Measurements from ENCODE around the gene MBD3L1.

DNA sequence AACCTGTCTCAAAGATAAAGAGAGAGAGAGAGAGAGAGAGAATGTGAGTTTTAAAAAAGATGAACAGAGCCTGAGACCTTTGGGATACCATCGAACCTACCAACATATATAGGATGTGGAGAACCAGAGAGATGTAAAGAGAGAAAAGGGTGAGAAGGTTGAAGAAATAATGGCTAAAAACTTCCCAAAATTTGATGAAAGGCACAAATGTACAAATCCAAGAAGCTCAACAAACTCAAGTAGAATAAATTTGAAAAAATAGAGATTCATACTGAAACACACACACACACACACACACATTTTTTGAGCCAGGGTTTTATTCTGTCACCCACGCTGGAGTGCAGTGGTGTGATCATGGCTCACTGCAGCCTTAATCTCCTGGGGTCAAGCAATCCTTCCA, 16.4 kb upstream of the MBD3L1 start:
- TF ChIP-seq, protein P1, sequence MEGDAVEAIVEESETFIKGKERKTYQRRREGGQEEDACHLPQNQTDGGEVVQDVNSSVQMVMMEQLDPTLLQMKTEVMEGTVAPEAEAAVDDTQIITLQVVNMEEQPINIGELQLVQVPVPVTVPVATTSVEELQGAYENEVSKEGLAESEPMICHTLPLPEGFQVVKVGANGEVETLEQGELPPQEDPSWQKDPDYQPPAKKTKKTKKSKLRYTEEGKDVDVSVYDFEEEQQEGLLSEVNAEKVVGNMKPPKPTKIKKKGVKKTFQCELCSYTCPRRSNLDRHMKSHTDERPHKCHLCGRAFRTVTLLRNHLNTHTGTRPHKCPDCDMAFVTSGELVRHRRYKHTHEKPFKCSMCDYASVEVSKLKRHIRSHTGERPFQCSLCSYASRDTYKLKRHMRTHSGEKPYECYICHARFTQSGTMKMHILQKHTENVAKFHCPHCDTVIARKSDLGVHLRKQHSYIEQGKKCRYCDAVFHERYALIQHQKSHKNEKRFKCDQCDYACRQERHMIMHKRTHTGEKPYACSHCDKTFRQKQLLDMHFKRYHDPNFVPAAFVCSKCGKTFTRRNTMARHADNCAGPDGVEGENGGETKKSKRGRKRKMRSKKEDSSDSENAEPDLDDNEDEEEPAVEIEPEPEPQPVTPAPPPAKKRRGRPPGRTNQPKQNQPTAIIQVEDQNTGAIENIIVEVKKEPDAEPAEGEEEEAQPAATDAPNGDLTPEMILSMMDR (IDR thresholded peaks at IDR 0.05; ENCODE audit: low read depth, low read length, missing input control) = no peak
- TF ChIP-seq, protein P2, sequence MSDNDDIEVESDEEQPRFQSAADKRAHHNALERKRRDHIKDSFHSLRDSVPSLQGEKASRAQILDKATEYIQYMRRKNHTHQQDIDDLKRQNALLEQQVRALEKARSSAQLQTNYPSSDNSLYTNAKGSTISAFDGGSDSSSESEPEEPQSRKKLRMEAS (IDR thresholded peaks at IDR 0.05) = no peak
- TF ChIP-seq, protein P3, sequence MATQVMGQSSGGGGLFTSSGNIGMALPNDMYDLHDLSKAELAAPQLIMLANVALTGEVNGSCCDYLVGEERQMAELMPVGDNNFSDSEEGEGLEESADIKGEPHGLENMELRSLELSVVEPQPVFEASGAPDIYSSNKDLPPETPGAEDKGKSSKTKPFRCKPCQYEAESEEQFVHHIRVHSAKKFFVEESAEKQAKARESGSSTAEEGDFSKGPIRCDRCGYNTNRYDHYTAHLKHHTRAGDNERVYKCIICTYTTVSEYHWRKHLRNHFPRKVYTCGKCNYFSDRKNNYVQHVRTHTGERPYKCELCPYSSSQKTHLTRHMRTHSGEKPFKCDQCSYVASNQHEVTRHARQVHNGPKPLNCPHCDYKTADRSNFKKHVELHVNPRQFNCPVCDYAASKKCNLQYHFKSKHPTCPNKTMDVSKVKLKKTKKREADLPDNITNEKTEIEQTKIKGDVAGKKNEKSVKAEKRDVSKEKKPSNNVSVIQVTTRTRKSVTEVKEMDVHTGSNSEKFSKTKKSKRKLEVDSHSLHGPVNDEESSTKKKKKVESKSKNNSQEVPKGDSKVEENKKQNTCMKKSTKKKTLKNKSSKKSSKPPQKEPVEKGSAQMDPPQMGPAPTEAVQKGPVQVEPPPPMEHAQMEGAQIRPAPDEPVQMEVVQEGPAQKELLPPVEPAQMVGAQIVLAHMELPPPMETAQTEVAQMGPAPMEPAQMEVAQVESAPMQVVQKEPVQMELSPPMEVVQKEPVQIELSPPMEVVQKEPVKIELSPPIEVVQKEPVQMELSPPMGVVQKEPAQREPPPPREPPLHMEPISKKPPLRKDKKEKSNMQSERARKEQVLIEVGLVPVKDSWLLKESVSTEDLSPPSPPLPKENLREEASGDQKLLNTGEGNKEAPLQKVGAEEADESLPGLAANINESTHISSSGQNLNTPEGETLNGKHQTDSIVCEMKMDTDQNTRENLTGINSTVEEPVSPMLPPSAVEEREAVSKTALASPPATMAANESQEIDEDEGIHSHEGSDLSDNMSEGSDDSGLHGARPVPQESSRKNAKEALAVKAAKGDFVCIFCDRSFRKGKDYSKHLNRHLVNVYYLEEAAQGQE (IDR thresholded peaks at IDR 0.05) = no peak
- no peak for TF ChIP-seq JUND (IDR thresholded peaks at IDR 0.05)
- TF ChIP-seq, protein P4, sequence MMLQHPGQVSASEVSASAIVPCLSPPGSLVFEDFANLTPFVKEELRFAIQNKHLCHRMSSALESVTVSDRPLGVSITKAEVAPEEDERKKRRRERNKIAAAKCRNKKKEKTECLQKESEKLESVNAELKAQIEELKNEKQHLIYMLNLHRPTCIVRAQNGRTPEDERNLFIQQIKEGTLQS (IDR thresholded peaks at IDR 0.05) = no peak
- TF ChIP-seq YY1 (IDR thresholded peaks at IDR 0.05) = no peak
- TF ChIP-seq GABPA (IDR thresholded peaks at IDR 0.05 in 1 of 2, conservative IDR thresholded peaks at IDR 0.05 in 1 of 2) = no peak
- no peak for TF ChIP-seq RAD21 (IDR thresholded peaks at IDR 0.05)

Data from liver (tissue), 3 donors.